Effector CD4-positive, alpha-beta T cell (primary cell): Measurements from ENCODE around the gene VPS54.

Experiments
- DNase-seq: peaks from one replicate; pipeline ENCODE4 v3.0.0-alpha.2; 2020
- total RNA-seq: gene quantifications from one replicate; lab custom pipeline; 2026; lab: John Stamatoyannopoulos, UW

The VPS54 gene
- 61.7 reads per million, percentile 73 among the genes with 10 or more reads in this experiment for total RNA-seq

- peak; percentile 27 for DNase-seq
Observed at GRCh38 chr2:64019083-64019974, at the start of gene VPS54. VPS54 (minus strand) TSS chr2:64019428; CDS start chr2:63983999, 35,429 bp downstream.

DNA sequence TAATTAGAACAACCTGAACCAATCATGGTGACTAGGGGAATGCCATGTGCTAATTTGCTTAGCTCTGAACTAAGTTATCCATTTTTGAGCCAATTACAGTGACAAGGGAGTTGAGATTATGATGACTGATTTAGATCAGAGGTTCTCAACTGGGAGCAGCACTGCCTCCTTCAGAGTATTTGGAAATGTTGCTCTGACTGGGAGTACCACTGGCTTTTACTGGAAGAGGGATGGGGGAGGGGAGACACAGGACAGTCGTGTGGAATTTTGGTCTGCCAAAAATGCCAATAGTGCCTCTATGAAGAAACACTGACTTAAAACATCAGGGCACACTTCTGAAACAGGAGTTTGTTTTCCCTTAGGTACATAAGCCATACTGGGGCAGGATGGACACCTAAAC lies 48.1 kb upstream of the VPS54 start:
- DNase-seq = no peak

- no peak for DNase-seq
Observed at GRCh38 chr2:64065516-64065915, 46.3 kb upstream of the VPS54 start.

GRCh38 chr2:64063924-64064331 lies 44.7 kb upstream of the VPS54 start:
- DNase-seq = no peak

- no peak for DNase-seq
Observed at GRCh38 chr2:64063454-64063853, 44.2 kb upstream of the VPS54 start.

DNA sequence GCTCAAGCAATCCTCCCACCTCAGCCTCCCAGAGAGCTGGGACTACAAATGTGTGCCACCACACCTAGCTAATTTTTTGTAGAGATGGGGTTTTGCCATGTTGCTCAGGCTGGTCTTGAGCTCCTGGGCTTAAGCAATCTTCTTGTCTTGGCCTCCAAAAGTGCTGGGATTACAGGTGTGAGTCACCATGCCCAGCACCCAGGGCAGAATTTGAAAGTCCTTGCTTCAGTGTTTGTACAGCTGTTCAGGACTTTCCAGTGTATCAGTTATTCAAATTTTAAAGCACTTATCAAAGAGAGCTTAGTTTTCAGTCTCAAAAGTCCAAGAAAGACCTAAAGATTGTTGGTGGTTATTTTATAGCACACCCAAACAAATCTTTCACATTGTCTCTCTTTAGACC lies 43.6 kb upstream of the VPS54 start:
- no peak for DNase-seq

DNA sequence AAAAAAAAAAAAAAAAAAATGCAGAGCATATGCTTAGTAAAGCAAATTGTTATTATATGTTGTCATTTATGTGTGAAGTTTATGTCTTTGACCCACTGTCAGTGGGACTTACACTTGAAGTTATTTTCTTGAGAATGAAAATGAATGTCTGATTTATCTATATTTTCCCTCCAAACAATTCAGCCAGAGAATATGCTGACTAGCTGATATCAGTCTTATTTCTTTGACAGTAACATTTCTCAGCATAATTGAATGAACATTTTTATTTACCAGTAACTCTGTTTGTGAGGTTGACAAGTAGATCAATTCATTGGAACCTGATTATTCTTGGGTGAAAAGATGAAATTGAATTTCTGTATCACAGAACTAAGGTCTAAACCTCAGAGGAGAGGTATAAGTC lies 40.0 kb upstream of the VPS54 start:
- DNase-seq = no peak

GRCh38 chr2:64056021-64056420 lies 36.8 kb upstream of the VPS54 start:
- DNase-seq = no peak

- DNase-seq = no peak
Observed at GRCh38 chr2:64054161-64054915, 35.1 kb upstream of the VPS54 start.

DNA sequence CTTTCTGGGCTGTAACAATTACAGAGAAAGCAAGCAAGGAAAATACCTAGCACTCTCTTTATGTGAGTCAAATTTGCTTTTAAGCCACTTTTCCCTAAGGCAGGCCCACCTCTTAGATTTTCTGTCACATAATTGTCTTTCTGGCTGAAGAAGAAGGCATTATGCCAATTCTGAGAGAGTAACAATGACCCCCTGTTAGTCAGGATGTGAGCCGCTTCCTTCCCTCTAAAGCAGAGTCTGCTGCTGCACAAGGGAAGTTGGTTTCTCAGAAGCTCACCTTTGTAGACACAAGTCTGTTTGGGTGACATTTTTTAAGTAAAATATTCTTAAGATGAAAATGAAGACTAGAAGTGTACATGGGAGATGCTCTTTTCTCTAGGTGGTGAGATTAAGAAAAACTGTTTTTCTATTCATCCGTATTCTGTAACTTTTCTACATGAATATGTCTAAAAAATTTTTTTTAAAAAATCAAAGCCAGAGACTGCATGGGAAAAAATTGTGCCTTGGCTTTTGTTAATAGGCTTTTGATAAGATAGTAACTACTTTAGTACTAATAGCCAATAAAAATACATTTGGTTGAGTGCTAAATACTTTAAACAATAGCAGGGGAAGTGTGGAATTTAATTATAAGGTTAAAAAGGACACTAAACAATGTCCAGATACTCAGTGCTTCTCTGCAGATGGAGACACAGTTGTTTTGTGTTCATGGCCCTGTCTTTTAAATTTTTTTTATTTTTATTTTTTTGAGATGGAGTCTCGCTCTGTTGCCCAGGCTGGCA lies 33.4 kb upstream of the VPS54 start:
- no peak for DNase-seq

DNA sequence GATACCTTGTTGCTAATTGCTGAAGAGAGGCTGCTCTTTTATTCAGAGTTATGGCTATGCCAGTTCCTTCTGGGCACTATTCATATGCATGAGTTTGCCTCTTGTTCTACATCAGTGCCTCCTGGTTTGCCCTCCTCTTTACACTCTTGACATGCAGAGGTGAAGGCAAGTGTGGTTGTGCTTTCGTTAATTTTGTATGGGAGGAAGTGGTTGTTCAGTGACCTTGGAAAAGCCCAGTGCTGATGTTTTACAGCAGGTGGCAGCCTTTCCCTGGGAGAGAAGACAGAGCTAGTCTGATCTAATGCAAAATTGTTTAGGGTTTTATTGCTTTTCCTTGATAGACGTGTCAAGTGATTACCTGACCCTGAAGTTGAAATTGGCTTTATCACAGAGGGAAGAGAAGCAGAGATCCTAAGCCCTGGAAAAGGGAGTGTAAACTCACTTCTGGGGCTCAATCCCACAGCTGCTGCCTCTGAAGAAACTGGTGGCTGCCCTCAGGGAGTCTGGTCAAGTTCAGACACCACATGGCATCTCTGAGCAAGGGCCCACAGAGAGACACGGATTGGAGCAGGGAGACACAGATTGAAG lies 30.5 kb upstream of the VPS54 start:
- peak; percentile 49 for DNase-seq

GRCh38 chr2:64045938-64046337 lies 26.7 kb upstream of the VPS54 start:
- DNase-seq = no peak

- no peak for DNase-seq
Observed at GRCh38 chr2:64040161-64040560, 20.9 kb upstream of the VPS54 start.

DNA sequence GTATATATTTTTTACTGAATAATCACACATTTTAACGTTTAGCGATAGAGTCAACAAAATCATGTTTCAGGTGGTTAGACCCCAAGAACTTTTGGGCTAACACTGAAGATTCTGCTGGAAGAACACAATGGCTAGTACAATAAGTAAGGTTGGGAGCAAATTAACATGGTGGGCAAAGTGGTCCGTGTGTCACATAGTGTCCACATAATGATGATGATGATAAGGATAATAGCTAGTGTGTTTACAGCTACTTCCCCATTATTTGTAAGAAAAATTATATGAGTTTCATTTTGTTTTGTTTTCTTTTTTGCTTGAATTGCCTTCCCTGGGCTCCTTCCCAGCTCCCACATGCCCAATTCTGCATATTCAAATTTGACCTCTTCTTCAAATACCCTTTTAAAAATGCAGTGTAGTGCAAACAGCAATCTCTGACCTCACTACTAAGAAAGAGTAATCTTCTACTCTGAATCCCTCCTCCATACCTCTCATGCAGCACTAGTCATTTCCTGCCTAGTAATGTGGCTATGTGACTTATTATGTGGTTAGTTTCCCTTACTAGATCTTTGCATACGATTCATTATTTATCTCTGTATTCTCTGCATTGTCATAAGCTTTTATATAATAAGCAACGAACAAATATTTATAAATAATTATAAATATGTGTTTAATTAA lies 16.9 kb upstream of the VPS54 start:
- DNase-seq = peak; percentile 18

- DNase-seq = no peak
Observed at GRCh38 chr2:64035072-64035942, 16.1 kb upstream of the VPS54 start.

GRCh38 chr2:64029116-64029665 lies 10.0 kb upstream of the VPS54 start:
- no peak for DNase-seq

DNA sequence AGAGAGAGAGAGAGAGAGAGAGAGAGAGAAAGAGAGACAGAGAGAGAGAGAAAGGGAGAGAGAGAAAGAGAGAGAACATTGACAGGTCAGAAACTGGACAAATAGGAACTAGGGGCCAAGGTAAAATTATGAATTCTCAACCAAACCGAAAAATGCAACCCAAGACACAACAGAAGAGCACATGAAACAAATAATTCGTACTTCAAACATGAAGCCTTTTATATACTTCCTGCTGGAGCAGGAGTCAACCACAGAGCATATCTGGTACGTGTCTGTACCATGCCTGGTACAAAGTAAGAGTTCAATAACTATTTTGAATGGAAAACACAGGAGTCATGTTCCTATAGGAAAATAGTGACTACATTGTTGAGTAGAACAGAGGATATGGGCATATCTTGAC lies 6.5 kb upstream of the VPS54 start:
- DNase-seq = no peak

- DNase-seq = no peak
Observed at GRCh38 chr2:64024259-64024949, 5.2 kb upstream of the VPS54 start.

DNA sequence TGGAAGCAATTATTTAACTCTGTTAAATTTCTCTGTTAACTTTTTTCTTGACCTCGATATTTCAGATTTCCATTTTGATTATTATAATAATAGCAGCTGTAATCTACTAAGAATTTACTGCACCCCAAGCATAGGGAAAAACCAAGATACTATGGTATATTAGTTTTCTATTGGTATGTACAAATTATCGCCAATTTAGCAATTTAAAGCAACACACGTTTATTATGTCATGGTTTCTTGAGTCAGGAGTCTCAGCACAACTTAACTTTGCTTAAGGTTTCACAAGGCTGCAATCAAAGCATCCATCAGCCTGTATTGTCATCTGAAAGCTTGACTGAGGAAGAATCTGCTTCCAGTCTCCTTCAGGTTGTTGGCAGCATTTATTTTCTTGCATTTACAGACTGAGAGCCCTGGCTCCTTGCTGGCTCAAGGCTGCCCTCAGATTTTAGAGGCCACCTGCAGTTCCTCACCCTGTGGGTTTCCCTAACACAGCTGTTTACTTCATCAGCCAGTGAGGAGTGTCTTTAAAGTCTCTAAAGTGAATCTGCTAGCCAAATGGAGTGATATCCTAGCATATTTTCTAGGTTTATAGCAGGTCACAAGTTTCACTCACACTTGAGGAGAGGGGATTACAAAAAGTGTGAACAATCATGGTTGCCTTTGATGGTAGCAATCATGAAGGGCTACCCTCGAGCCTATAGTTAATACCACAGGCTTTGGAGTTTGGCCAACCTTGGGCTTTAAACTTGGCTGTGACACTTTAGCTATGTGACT lies 4.4 kb upstream of the VPS54 start:
- DNase-seq = no peak
